Measurements from ENCODE around the gene MORC2. TPM values are rescaled to one million over a fixed set of nuclear protein-coding genes. Genes with fewer than 3 reads are reported as not detected.

Gene MORC2
- total and polyA plus RNA-seq, 9 of the 15 experiments (the other 6 are each of a cell fraction or from before 2014, with no cell fraction given) = 3.3 to 34.7 (median 16.7) TPM

DNA sequence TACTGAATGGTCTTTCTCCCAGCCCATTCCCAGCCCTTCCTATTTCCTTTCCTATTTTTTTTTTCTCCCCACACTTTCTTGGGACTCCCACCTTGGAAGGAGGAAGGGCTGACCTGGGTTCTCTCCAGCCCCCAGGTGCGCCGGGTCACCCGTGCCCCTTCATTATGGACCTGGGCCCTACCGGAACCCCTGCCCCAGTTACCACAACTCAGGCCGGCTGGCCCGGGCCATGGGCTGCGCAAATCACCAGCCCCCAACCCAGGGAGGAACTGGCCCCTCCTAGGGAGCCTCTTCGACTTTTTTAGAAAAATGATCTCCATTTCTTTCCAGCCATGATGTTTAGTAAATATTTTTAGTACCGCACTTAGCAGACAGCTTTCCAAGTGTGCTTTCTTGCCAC, 62.2 kb downstream of the MORC2 start:
- ATAC-seq = no peak
- TF ChIP-seq SETDB1 (IDR thresholded peaks at IDR 0.05; ENCODE audit: low read length) (no peak), TEAD2 (tag; IDR thresholded peaks at IDR 0.05) (no peak), HDAC1 (IDR thresholded peaks at IDR 0.05) (no peak), CBX8 (IDR thresholded peaks at IDR 0.05; ENCODE audit: borderline replicate concordance, extremely low read depth, low read depth, low read length, poor library complexity, severe bottlenecking) (no peak), NFIC (IDR thresholded peaks at IDR 0.05) (no peak), ZNF253 (CRISPR knock-in tag; conservative IDR thresholded peaks at IDR 0.05) (no peak), RBM17 (IDR thresholded peaks at IDR 0.05; ENCODE audit: borderline replicate concordance, low read depth, low read length) (no peak), ETV6 (IDR thresholded peaks at IDR 0.05; ENCODE audit: borderline replicate concordance in 1 of 2, low read depth in 2 of 2, low read length in 1 of 2) (no peak), ETV6 (CRISPR knock-in tag; IDR thresholded peaks at IDR 0.05; ENCODE audit: borderline replicate concordance) (no peak), ETV5 (CRISPR knock-in tag; IDR thresholded peaks at IDR 0.05; ENCODE audit: low read depth) (no peak), HLTF (IDR thresholded peaks at IDR 0.05) (no peak), NCOA6 (IDR thresholded peaks at IDR 0.05) (no peak), NFE2L1 (tag; IDR thresholded peaks at IDR 0.05; ENCODE audit: borderline replicate concordance, low read depth) (no peak), GTF2F1 (IDR thresholded peaks at IDR 0.05; ENCODE audit: low read depth, low read length) (no peak)
- TF ChIP-seq, protein P1, sequence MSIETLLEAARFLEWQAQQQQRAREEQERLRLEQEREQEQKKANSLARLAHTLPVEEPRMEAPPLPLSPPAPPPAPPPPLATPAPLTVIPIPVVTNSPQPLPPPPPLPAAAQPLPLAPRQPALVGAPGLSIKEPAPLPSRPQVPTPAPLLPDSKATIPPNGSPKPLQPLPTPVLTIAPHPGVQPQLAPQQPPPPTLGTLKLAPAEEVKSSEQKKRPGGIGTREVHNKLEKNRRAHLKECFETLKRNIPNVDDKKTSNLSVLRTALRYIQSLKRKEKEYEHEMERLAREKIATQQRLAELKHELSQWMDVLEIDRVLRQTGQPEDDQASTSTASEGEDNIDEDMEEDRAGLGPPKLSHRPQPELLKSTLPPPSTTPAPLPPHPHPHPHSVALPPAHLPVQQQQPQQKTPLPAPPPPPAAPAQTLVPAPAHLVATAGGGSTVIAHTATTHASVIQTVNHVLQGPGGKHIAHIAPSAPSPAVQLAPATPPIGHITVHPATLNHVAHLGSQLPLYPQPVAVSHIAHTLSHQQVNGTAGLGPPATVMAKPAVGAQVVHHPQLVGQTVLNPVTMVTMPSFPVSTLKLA (conservative IDR thresholded peaks at IDR 0.05) = no peak
- H3K27me3 ChIP-seq (ENCODE audit: control insufficient read depth in 2 of 2, insufficient read depth in 2 of 2, low read length in 2 of 2) = no peaks in the 10 kb centered on the region
- intact Hi-C loops (cut with micrococcal nuclease) = no loop called here
- H4K20me1 ChIP-seq (replicated peaks; ENCODE audit: control insufficient read depth, insufficient read depth, low read length) = no peaks in the 10 kb centered on the region
- no peak overlapping the region for H3K9ac ChIP-seq (ENCODE audit: insufficient read depth in 1 of 2, low read depth in 2 of 2, low read length in 2 of 2)
- H3K79me2 ChIP-seq (ENCODE audit: control insufficient read depth, insufficient read depth, low read length) = no peaks in the 10 kb centered on the region
- no peaks in the 10 kb centered on the region for H3K9me1 ChIP-seq (ENCODE audit: control insufficient read depth, insufficient read depth, low read length)
- peaks cover 8% of the 10 kb centered on the region; the same call in 1 of the 3 replicates for H3K36me3 ChIP-seq (ENCODE audit: control insufficient read depth, insufficient read depth, low read length)
- ChIA-PET POLR2A (interaction anchor here (0.7 to 0.8 kb wide), 2 partner anchors 13 to 14 kb away, joined by 3 to 4 read pairs; no protein-coding TSS in a partner anchor), CTCF (ENCODE audit: low intra/inter-chr PET ratio) (no interaction called here)
- no TSS peak for BruUV-seq (replicated peaks)
- in situ Hi-C loops (cut with MboI) = no loop called here
- DNase-seq (ENCODE audit: extremely low read depth in 1 of 4, low spot score in 3 of 4) = peak in 1 of 4 experiments; percentile 3
- H3K4me2 ChIP-seq (ENCODE audit: insufficient read depth, low read length) = no peak overlapping the region
- no peaks in the 10 kb centered on the region for H3K9me3 ChIP-seq (replicated peaks; ENCODE audit: control insufficient read depth, insufficient read depth, low read depth, low read length)
- no peak overlapping the region for H3K4me3 ChIP-seq
- no peak for FAIRE-seq
- no peaks in the 10 kb centered on the region for H3K4me1 ChIP-seq (replicated peaks in 1 of 2; ENCODE audit: control insufficient read depth in 2 of 2, insufficient read depth in 2 of 2, low read length in 2 of 2)
- no peak overlapping the region for H2AFZ ChIP-seq (ENCODE audit: low read depth, low read length)
- 87% methylated on average over 5 of the region's 9 CpGs for WGBS (ENCODE audit: insufficient coverage, low coverage, missing lambda C conversion rate)
- no peak overlapping the region for H3K27ac ChIP-seq (ENCODE audit: extremely low read depth, low read depth, low read length)

Data from K562 (cell line).